ENCODE measurements around the gene MIEF1.
A peak's percentile ranks its signal among the peaks of the same experiment; 100 is the strongest.
"Not testable (repeated sequence)": the region's sequence is repeated elsewhere in the genome, so short reads cannot be mapped to it uniquely, and the experiment has no call there.

Gene MIEF1

DNA sequence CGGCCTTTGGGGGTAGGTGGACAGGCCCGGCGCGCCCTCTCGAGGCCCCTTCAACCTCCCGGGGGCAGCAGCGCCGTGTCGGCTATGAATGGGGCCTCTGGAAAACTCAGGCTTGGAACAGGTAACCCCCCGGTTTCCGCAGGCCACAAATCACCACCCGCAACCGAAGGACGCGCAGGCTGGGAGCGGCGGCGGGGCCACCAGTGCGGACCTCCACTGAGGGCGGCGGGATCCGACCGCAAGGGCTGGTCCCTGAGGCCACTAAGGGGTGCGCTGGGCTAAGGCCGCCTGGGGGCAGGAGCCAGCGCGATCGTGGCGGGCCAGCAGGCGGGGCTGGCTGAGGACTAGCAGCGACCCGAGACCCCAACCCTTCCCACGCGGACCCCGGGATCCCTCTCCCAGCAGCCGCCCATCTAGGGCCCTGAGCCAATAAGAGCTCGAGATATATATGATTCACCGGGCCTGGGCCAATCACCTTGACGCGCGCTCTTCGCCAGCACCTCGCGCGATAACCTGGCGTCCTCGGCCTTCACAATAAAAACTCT is 17.7 kb downstream of the MIEF1 start:
- Histone ChIP-seq H3K9me3 (replicated peaks; ENCODE audit: low read length) (no peaks in the 10 kb centered on the region), H3K4me2 (ENCODE audit: low read length) (peak overlapping the region; percentile 95), H3K9ac (ENCODE audit: low read depth, low read length) (peak overlapping the region; percentile 100), H3K4me3 (ENCODE audit: low read length) (peak overlapping the region; percentile 89), H3K4me1 (ENCODE audit: control insufficient read depth, insufficient read depth, low read length) (peaks cover 37% of the 10 kb centered on the region), H3K27me3 (ENCODE audit: control insufficient read depth, insufficient read depth, low read length) (no peaks in the 10 kb centered on the region), H3K36me3 (ENCODE audit: insufficient read depth, low read length) (peaks cover 57% of the 10 kb centered on the region)

DNA sequence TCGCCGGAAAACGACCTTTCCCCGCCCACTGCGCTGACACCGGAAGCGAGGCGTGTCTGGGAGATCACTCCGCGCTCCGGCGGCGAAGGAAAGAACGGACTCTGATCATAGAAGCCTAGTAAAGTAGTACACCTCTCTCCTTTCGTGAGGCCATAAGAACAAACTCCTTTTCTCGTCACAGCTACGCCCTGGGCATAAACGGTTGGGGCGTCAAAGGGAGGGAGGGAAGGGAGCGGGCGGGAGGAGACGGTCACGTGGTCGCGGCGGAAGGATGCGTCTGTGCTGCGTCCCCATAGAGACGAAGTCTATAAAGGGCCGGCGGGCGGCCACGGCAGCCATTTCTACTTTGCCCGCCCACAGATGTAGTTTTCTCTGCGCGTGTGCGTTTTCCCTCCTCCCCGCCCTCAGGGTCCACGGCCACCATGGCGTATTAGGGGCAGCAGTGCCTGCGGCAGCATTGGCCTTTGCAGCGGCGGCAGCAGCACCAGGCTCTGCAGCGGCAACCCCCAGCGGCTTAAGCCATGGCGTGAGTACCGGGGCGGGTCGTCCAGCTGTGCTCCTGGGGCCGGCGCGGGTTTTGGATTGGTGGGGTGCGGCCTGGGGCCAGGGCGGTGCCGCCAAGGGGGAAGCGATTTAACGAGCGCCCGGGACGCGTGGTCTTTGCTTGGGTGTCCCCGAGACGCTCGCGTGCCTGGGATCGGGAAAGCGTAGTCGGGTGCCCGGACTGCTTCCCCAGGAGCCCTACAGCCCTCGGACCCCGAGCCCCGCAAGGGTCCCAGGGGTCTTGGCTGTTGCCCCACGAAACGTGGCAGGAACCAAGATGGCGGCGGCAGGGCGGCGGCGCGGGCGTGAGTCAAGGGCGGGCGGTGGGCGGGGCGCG is 18.4 kb downstream of the MIEF1 start, which contains the start of gene ATF4:
Gene ATF4, plus strand, starts transcription at position 337 of the 880 bp plus-strand sequence. CDS start 884 bp downstream, outside the sequence.
- peak within 1 kb of the TSS; percentile 95 for H3K4me2 ChIP-seq (ENCODE audit: low read length)
- peaks cover 30% of the 10 kb centered on the region for H3K4me1 ChIP-seq (ENCODE audit: control insufficient read depth, insufficient read depth, low read length)
- peaks cover 52% of the 10 kb centered on the region for H3K36me3 ChIP-seq (ENCODE audit: insufficient read depth, low read length)
- H3K27me3 ChIP-seq (ENCODE audit: control insufficient read depth, insufficient read depth, low read length), result no peaks in the 10 kb centered on the region
- H3K4me3 ChIP-seq (ENCODE audit: low read length), result peak within 1 kb of the TSS; percentile 89
- peak within 1 kb of the TSS; percentile 100 for H3K9ac ChIP-seq (ENCODE audit: low read depth, low read length)
- no peaks in the 10 kb centered on the region for H3K9me3 ChIP-seq (replicated peaks; ENCODE audit: low read length)

DNA sequence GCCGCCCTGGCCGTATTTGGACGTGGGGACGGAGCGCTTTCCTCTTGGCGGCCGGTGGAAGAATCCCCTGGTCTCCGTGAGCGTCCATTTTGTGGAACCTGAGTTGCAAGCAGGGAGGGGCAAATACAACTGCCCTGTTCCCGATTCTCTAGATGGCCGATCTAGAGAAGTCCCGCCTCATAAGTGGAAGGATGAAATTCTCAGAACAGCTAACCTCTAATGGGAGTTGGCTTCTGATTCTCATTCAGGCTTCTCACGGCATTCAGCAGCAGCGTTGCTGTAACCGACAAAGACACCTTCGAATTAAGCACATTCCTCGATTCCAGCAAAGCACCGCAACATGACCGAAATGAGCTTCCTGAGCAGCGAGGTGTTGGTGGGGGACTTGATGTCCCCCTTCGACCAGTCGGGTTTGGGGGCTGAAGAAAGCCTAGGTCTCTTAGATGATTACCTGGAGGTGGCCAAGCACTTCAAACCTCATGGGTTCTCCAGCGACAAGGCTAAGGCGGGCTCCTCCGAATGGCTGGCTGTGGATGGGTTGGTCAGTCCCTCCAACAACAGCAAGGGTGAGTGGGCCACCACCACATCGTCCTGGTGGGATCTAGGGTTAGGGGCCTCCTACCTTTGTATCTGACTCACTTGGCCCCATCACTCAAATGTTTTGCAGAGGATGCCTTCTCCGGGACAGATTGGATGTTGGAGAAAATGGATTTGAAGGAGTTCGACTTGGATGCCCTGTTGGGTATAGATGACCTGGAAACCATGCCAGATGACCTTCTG is 19.2 kb downstream of the MIEF1 start:
- Histone ChIP-seq H3K4me2 (ENCODE audit: low read length) (peak overlapping the region; percentile 95), H3K9ac (ENCODE audit: low read depth, low read length) (peak overlapping the region; percentile 100), H3K4me3 (ENCODE audit: low read length) (peak overlapping the region; percentile 89), H3K36me3 (ENCODE audit: insufficient read depth, low read length) (peaks cover 50% of the 10 kb centered on the region), H3K4me1 (ENCODE audit: control insufficient read depth, insufficient read depth, low read length) (peaks cover 23% of the 10 kb centered on the region)
- not testable (repeated sequence) for H3K9me3 ChIP-seq (replicated peaks; ENCODE audit: low read length); H3K27me3 ChIP-seq (ENCODE audit: control insufficient read depth, insufficient read depth, low read length)

DNA sequence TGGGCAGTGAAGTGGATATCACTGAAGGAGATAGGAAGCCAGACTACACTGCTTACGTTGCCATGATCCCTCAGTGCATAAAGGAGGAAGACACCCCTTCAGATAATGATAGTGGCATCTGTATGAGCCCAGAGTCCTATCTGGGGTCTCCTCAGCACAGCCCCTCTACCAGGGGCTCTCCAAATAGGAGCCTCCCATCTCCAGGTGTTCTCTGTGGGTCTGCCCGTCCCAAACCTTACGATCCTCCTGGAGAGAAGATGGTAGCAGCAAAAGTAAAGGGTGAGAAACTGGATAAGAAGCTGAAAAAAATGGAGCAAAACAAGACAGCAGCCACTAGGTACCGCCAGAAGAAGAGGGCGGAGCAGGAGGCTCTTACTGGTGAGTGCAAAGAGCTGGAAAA is 20.0 kb downstream of the MIEF1 start:
- peak overlapping the region; percentile 100 for H3K9ac ChIP-seq (ENCODE audit: low read depth, low read length)
- H3K4me1 ChIP-seq (ENCODE audit: control insufficient read depth, insufficient read depth, low read length), result peaks cover 23% of the 10 kb centered on the region

DNA sequence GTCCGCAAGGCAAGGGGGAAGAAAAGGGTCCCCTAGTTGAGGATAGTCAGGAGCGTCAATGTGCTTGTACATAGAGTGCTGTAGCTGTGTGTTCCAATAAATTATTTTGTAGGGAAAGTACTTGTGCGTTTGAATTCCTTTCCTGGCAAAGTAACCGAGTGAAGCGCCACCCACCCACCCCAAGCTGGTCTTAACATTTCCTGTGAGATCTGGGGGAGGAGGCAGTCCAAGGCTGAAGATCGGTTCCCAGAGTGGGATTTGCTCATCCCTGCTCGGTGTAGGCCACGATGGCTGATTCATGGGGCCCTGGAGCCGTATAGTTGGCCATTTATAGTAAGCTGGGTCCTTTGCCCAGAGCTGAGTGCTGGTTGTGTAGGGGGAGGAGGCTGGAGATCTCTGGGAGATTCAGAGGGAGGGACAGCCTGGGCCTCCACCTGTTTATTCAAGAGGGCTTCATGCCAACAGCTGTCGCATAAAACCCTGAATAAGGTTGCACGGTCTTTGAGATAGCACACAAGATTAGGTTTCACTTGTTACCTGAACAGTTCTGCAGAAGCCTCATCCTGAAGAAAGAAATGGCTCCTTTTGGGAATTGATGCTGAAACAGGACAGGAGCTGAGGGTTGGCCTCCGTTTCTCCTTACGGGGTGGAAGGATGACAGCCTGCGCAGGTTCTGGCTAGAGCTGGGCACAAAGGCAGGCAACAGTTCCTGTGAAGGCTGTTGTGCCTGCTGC is 20.6 kb downstream of the MIEF1 start:
- Histone ChIP-seq H3K36me3 (ENCODE audit: insufficient read depth, low read length) (peaks cover 39% of the 10 kb centered on the region), H3K9ac (ENCODE audit: low read depth, low read length) (peak overlapping the region; percentile 100), H3K4me2 (ENCODE audit: low read length) (peak overlapping the region; percentile 95), H3K27me3 (ENCODE audit: control insufficient read depth, insufficient read depth, low read length) (no peaks in the 10 kb centered on the region), H3K9me3 (replicated peaks; ENCODE audit: low read length) (no peaks in the 10 kb centered on the region), H3K4me3 (ENCODE audit: low read length) (peak overlapping the region; percentile 89), H3K4me1 (ENCODE audit: control insufficient read depth, insufficient read depth, low read length) (peaks cover 23% of the 10 kb centered on the region)

More for the DNA sequence above, 20.0 kb downstream of the MIEF1 start:
- not testable (repeated sequence) for H3K9me3 ChIP-seq (replicated peaks; ENCODE audit: low read length); H3K27me3 ChIP-seq (ENCODE audit: control insufficient read depth, insufficient read depth, low read length)
- peak overlapping the region; percentile 95 for H3K4me2 ChIP-seq (ENCODE audit: low read length)
- peaks cover 45% of the 10 kb centered on the region for H3K36me3 ChIP-seq (ENCODE audit: insufficient read depth, low read length)
- H3K4me3 ChIP-seq (ENCODE audit: low read length), result peak overlapping the region; percentile 89

DNA sequence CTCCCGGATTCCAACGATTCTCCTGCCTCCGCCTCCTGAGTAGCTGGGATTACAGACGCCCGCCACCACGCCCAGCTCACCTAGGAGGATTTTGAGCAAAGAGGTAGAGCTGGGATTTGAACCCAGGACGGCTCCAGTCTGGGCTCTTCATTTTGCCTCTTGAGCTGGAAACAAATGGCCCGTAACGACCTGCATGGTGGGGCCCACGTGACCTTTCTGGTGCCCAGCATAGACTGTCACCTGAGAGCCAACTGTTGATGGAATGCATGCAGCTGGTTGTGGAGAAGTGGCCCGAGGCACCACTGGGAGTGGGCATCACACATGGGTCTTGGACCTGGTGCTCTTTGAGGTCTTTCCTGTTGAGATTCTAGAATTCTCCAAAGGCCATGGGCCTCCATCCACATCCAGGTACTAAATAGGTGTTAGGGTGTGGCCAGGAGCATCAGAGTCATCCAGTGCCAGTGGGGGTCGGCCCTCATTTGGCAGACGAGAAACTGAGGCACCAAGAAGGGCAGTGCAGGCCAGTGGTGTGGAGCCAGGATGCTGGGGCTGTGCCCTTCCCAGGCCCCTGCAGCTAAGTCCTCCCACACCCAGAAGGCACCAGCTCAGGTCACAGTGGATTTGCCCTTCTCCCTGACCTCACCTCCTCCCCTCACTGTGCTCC is 22.1 kb downstream of the MIEF1 start:
- no peak overlapping the region for H3K4me3 ChIP-seq (ENCODE audit: low read length)
- no peaks in the 10 kb centered on the region for H3K27me3 ChIP-seq (ENCODE audit: control insufficient read depth, insufficient read depth, low read length)
- H3K9me3 ChIP-seq (replicated peaks; ENCODE audit: low read length), result no peaks in the 10 kb centered on the region
- no peak overlapping the region for H3K4me2 ChIP-seq (ENCODE audit: low read length)
- peaks cover 20% of the 10 kb centered on the region for H3K4me1 ChIP-seq (ENCODE audit: control insufficient read depth, insufficient read depth, low read length)
- peaks cover 50% of the 10 kb centered on the region for H3K36me3 ChIP-seq (ENCODE audit: insufficient read depth, low read length)
- H3K9ac ChIP-seq (ENCODE audit: low read depth, low read length), result no peak overlapping the region

DNA sequence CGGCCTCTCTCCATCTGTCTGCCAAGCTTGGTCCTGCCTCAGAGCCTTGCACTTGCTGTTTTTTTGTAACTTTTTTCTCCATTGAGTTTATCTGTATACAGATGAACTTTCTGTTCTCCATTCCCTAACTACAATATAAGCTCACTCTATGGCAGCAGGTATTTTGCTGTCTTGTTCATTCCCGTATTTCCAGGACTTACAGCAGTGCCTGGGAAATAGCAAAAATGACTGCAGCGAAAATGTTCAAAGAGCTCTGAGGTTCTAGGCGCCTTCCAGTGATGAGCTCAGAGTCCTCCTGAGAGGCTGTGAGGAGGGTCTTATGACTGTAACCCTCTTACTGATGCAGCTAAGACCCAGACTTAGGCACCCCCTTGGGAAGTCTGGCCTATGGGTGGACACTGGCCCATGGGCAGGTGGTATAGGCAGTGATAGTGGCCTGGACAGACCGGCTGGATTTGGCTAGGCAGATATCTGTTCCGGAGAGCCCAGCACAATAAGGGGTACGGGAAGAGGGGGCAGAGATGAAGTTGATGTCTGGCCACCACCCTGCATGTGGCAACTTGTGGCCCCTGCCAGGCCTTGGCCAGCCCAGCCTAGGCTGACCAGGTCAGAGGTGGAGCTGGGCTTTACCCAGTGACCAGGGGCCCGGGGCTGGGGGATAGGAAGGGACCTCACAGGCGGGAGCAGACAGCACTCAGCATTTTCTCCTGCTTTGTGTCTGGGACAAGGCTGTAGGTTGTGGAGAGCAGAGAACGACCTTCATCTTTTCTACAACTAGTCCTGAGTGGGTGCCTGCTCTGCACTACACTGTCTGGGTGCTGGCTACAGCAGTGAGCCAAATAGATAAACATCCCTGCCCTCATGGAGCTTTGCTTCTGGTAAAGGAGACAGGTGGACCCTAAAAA is 22.9 kb downstream of the MIEF1 start:
- Histone ChIP-seq H3K4me3 (ENCODE audit: low read length) (no peak overlapping the region), H3K4me2 (ENCODE audit: low read length) (no peak overlapping the region), H3K36me3 (ENCODE audit: insufficient read depth, low read length) (peaks cover 57% of the 10 kb centered on the region), H3K4me1 (ENCODE audit: control insufficient read depth, insufficient read depth, low read length) (peaks cover 26% of the 10 kb centered on the region), H3K9ac (ENCODE audit: low read depth, low read length) (no peak overlapping the region), H3K9me3 (replicated peaks; ENCODE audit: low read length) (no peaks in the 10 kb centered on the region), H3K27me3 (ENCODE audit: control insufficient read depth, insufficient read depth, low read length) (no peaks in the 10 kb centered on the region)

DNA sequence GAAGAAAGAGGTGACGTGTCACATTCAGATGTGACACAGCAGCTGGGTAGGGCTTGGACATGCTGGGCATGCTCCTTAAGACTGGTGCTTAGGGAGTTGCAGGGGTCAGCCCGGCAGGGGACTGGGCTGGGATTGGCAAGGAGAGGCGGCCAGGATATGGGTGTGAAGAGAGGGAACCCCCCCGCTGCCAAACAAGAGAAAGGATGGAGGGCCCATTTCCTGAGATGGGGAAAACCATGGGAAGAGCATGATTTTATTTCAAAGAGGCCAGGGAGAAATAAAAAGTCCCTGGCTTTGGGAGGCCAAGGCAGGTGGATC is 23.5 kb downstream of the MIEF1 start:
- peaks cover 27% of the 10 kb centered on the region for H3K4me1 ChIP-seq (ENCODE audit: control insufficient read depth, insufficient read depth, low read length)
- H3K36me3 ChIP-seq (ENCODE audit: insufficient read depth, low read length), result peaks cover 63% of the 10 kb centered on the region
- no peaks in the 10 kb centered on the region for H3K9me3 ChIP-seq (replicated peaks; ENCODE audit: low read length)
- no peak overlapping the region for H3K9ac ChIP-seq (ENCODE audit: low read depth, low read length)
- no peak overlapping the region for H3K4me2 ChIP-seq (ENCODE audit: low read length)
- H3K4me3 ChIP-seq (ENCODE audit: low read length), result no peak overlapping the region
- no peaks in the 10 kb centered on the region for H3K27me3 ChIP-seq (ENCODE audit: control insufficient read depth, insufficient read depth, low read length)

DNA sequence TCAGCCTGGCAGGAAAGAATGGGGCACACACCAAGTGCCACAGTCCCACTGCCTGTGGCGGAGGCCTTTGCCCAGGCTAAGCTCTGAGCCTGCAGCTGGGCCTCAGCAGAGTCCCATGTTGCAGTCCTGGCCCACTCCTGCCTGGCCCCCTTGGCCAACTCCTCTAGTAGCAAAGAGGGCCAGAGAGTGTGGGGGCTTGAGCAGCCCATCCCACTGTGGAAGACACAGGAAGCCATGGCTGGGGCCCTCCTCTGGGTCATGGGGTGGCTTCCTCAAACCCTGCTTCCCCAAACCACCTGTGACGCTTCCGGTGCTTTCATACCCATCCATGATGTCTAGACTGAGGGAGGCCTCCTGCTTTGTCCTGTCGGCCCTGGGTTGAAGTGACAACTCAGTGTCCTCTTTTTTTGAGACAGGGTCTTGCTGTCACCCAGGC is 24.7 kb downstream of the MIEF1 start:
- no peaks in the 10 kb centered on the region for H3K27me3 ChIP-seq (ENCODE audit: control insufficient read depth, insufficient read depth, low read length)
- H3K9me3 ChIP-seq (replicated peaks; ENCODE audit: low read length), result no peaks in the 10 kb centered on the region
- peaks cover 38% of the 10 kb centered on the region for H3K4me1 ChIP-seq (ENCODE audit: control insufficient read depth, insufficient read depth, low read length)
- H3K4me3 ChIP-seq (ENCODE audit: low read length), result no peak overlapping the region
- H3K9ac ChIP-seq (ENCODE audit: low read depth, low read length), result no peak overlapping the region
- H3K4me2 ChIP-seq (ENCODE audit: low read length), result no peak overlapping the region
- H3K36me3 ChIP-seq (ENCODE audit: insufficient read depth, low read length), result peaks cover 61% of the 10 kb centered on the region

DNA sequence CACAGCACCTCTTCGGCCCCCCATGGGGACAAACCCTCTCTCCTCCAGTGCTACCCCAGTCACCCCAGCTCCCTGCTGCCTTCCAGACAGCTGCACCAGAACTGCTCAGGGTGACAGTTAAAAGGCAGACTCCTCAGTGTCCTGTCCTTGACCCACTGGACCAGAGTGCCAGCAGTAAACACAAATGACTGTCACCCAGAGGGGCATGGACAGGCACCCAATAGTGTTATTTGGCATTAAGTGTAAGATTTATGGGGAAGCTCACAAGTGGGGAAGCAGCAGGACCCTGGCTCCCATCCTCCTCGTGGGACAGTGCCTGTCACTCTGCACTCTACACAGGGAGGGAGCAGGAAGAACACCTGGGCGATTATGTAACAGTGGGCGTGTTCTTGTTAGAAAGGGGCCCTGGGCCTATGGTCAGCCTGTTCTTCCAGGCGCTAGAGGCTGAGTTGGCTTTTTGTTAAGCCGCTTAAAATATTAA is 25.4 kb downstream of the MIEF1 start:
- Histone ChIP-seq H3K27me3 (ENCODE audit: control insufficient read depth, insufficient read depth, low read length) (no peaks in the 10 kb centered on the region), H3K4me2 (ENCODE audit: low read length) (no peak overlapping the region), H3K36me3 (ENCODE audit: insufficient read depth, low read length) (peaks cover 53% of the 10 kb centered on the region), H3K9ac (ENCODE audit: low read depth, low read length) (no peak overlapping the region), H3K4me1 (ENCODE audit: control insufficient read depth, insufficient read depth, low read length) (peaks cover 39% of the 10 kb centered on the region), H3K9me3 (replicated peaks; ENCODE audit: low read length) (no peaks in the 10 kb centered on the region), H3K4me3 (ENCODE audit: low read length) (no peak overlapping the region)
